ENCODE results near the gene ATRNL1. TPM values are rescaled to one million over a fixed set of nuclear protein-coding genes. Genes with fewer than 3 reads are reported as not detected.

Gene ATRNL1
- total RNA-seq (not detected), total RNA-seq (0.08 to 0.23 reads per million in 2 donors)

DNA sequence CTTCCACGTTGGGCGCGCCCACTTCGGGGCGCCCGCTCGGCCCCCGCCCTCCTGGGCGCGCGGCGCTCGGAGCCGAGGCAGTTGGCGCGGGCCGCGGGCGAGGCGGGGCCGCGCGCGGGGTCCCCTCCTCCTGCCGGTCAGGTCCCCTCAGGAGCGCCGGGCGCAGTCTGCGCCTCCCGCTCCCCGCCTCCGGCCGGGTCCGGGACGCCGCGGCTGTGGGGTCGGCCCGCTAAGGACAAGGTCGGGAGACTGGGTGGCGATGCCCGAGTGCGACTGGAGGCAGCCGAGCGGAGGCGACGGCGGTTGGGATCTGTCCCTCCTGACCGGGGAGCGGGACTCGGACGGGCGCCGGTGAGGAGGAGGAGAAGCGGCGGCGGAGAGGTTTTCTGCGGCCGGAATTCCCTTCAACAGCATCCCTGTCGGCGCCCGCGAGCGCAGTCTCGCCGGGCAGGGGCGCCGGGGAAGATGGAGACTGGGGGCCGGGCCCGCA, at the start of gene ATRNL1:
Gene ATRNL1, plus strand, starts transcription at position 80 of the 490 bp plus-strand sequence. Its CDS starts 386 bp downstream, at position 466.
- Mint-ChIP-seq H3K27ac (no peak within 1 kb of the TSS), H3K4me1 (peaks cover 13% of the 10 kb centered on the region), H3K27me3 (peaks cover 51% of the 10 kb centered on the region), H3K4me3 (peak within 1 kb of the TSS; percentile 83), H3K36me3 (ENCODE audit: low read depth) (no peaks in the 10 kb centered on the region)
- H3K9me3 ChIP-seq (ENCODE audit: control insufficient read depth, low read length, poor library complexity, severe bottlenecking): no peaks in the 10 kb centered on the region
- peak; percentile 62 for ATAC-seq
- DNase-seq: no peak

- no peaks in the 10 kb centered on the region for H3K36me3 Mint-ChIP-seq (ENCODE audit: low read depth)
- H3K27ac Mint-ChIP-seq: no peak overlapping the region
- H3K9me3 ChIP-seq (ENCODE audit: control insufficient read depth, low read length, poor library complexity, severe bottlenecking): no peaks in the 10 kb centered on the region
- H3K4me3 Mint-ChIP-seq: no peak overlapping the region
- no peak for DNase-seq
- H3K27me3 Mint-ChIP-seq: peaks cover 44% of the 10 kb centered on the region
- ATAC-seq: no peak
- no peaks in the 10 kb centered on the region for H3K4me1 Mint-ChIP-seq
Observed at GRCh38 chr10:115043719-115044118, 49.4 kb upstream of the ATRNL1 start.

DNA sequence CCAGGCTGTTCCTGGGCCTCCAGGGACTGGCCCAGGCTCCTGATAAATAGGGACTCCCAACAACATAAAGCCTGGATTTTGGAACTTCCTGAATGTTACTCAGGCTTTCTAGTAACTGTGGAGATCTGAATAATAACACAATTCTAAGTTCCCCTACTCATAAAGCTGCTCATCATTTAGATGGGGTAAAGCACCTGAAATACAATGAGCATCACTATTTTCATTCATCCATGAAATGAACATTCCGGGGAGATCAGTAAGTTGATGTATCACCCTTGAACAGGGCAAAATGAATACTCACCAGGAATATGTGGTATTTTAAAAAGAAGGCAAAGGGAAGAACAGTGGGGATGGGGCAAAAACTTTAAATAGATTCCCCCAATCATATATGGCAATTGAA, 48.3 kb upstream of the ATRNL1 start:
- ATAC-seq (no peak), DNase-seq (no peak)
- Mint-ChIP-seq H3K4me1 (no peaks in the 10 kb centered on the region), H3K27ac (no peak overlapping the region), H3K27me3 (peaks cover 39% of the 10 kb centered on the region), H3K36me3 (ENCODE audit: low read depth) (no peaks in the 10 kb centered on the region), H3K4me3 (no peak overlapping the region)
- H3K9me3 ChIP-seq (ENCODE audit: control insufficient read depth, low read length, poor library complexity, severe bottlenecking): no peaks in the 10 kb centered on the region

DNA sequence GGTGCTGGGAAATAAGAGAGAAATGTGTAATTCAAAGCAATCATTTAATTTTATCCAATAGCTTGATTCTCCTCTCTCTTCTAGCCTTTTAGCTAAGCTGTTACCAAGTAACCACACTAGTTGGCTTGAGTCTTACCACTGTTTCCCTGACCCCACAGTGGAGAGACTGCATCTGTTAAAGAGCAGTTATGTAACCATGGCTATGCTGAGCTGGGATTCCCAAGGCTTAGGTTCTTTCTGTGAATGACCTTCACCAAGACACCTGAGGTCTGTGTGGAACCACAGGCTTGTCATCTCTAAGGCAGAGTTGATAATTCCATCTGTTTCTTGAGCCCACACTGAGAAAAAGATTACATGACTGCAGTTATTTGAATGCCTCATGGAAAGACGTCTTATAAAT, 47.7 kb upstream of the ATRNL1 start:
- ATAC-seq: no peak
- H3K27me3 Mint-ChIP-seq: peaks cover 39% of the 10 kb centered on the region

DNA sequence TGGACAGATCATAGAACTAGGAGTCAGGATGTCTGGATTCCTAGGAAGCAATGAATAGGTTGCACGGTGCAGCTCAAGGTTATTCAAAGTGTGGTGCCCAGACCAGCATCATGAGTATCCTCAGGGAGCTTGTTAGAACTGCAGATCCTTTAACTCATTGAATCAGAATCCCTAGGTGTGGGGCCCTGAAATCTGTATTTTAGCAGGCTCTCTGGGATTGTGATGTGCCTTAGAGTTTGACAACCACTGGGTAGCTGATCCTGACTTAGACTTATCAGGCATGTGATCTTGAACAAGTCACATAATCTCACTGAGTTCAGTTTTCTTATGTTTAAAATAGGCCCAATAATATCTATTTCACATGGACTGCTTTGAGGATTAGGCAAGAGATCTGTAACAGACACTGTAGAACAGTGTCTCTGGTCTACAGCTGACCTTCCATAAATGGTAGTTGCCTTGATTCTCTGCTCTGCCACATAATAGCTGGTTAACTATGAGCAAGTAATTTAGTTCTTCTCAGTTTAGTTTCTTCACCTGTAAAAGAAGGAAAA, 46.4 kb upstream of the ATRNL1 start:
- no peaks in the 10 kb centered on the region for H3K9me3 ChIP-seq (ENCODE audit: control insufficient read depth, low read length, poor library complexity, severe bottlenecking)
- no peak for ATAC-seq
- Mint-ChIP-seq H3K4me3 (no peak overlapping the region), H3K27me3 (peaks cover 39% of the 10 kb centered on the region), H3K27ac (no peak overlapping the region), H3K36me3 (ENCODE audit: low read depth) (no peaks in the 10 kb centered on the region), H3K4me1 (no peaks in the 10 kb centered on the region)
- DNase-seq: no peak

More for the DNA sequence above, 47.7 kb upstream of the ATRNL1 start:
- no peak for DNase-seq
- H3K36me3 Mint-ChIP-seq (ENCODE audit: low read depth): no peaks in the 10 kb centered on the region
- no peak overlapping the region for H3K27ac Mint-ChIP-seq
- no peak overlapping the region for H3K4me3 Mint-ChIP-seq
- H3K9me3 ChIP-seq (ENCODE audit: control insufficient read depth, low read length, poor library complexity, severe bottlenecking): no peaks in the 10 kb centered on the region
- H3K4me1 Mint-ChIP-seq: no peaks in the 10 kb centered on the region

DNA sequence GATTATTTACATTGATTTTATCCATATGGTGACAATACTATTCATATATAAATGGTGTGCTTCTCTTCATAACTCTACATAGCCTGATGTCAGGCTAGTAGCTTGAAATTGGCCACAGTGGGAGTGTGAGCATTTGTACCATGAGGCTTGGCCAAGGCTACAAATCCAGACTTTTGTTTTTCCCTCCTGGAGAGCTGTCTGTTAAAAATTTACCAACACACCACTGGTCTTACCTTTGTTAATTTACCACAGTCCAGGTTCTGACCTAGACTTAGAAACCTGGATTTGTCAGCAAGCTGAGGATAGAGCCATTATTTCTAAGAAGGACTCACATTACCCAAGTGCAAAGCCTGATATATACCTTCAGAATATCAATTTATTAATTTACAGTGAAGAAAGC, 45.5 kb upstream of the ATRNL1 start:
- Mint-ChIP-seq H3K4me1 (no peaks in the 10 kb centered on the region), H3K4me3 (no peak overlapping the region), H3K27me3 (peaks cover 35% of the 10 kb centered on the region), H3K36me3 (ENCODE audit: low read depth) (no peaks in the 10 kb centered on the region), H3K27ac (no peak overlapping the region)
- DNase-seq (no peak), ATAC-seq (no peak)
- no peaks in the 10 kb centered on the region for H3K9me3 ChIP-seq (ENCODE audit: control insufficient read depth, low read length, poor library complexity, severe bottlenecking)

DNA sequence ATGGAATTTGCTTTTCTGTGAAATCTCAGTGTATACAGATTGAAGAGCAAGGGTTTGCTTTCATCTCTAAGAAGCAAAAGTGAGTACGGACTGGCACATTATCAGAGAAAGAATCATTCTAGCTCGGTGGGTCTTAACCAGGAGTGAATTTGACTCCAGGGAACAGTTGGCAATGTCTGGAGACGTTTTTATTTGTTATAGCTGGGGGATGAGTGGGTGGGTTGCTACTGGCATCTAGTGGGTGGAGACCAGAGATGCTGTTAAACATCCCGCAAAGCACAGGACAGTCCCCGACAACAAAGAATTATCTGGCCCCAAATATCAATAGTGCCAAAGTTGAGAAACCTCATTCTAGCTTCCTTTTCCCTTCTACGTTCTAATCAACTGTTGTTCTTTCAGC, 43.8 kb upstream of the ATRNL1 start:
- no peaks in the 10 kb centered on the region for H3K9me3 ChIP-seq (ENCODE audit: control insufficient read depth, low read length, poor library complexity, severe bottlenecking)
- Mint-ChIP-seq H3K4me3 (no peak overlapping the region), H3K36me3 (ENCODE audit: low read depth) (no peaks in the 10 kb centered on the region), H3K27ac (no peak overlapping the region), H3K27me3 (peaks cover 27% of the 10 kb centered on the region), H3K4me1 (no peaks in the 10 kb centered on the region)
- no peak for ATAC-seq
- no peak for DNase-seq

DNA sequence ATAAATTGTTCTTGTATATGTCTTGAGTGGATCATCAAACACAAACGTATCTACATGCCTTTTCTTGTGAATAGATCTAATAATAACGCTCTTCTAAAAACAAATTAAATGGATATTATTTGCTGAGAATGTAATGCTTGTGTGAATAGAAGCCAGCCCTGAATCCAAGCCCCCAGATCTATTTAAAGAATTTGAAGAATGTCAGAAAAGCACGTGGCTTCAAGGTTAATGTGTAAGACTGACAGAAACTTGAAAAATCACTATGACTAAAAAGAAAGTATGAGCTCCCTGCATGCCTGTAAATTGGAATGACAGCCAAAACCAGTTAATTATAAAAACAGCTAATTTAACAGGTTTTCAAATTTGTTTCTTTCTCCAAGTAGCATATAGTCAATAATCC, 43.2 kb upstream of the ATRNL1 start:
- Mint-ChIP-seq H3K4me1 (no peaks in the 10 kb centered on the region), H3K36me3 (ENCODE audit: low read depth) (no peaks in the 10 kb centered on the region), H3K27me3 (peaks cover 21% of the 10 kb centered on the region), H3K27ac (no peak overlapping the region), H3K4me3 (no peak overlapping the region)
- ATAC-seq (no peak), DNase-seq (no peak)
- no peaks in the 10 kb centered on the region for H3K9me3 ChIP-seq (ENCODE audit: control insufficient read depth, low read length, poor library complexity, severe bottlenecking)

GRCh38 chr10:115050375-115051010, 42.7 kb upstream of the ATRNL1 start:
- no peak overlapping the region for H3K27ac Mint-ChIP-seq
- H3K4me3 Mint-ChIP-seq: no peak overlapping the region
- DNase-seq (no peak), ATAC-seq (no peak)
- no peaks in the 10 kb centered on the region for H3K9me3 ChIP-seq (ENCODE audit: control insufficient read depth, low read length, poor library complexity, severe bottlenecking)
- H3K36me3 Mint-ChIP-seq (ENCODE audit: low read depth): no peaks in the 10 kb centered on the region
- peaks cover 17% of the 10 kb centered on the region for H3K27me3 Mint-ChIP-seq
- H3K4me1 Mint-ChIP-seq: no peaks in the 10 kb centered on the region

GRCh38 chr10:115051216-115051615, 41.9 kb upstream of the ATRNL1 start:
- no peaks in the 10 kb centered on the region for H3K9me3 ChIP-seq (ENCODE audit: control insufficient read depth, low read length, poor library complexity, severe bottlenecking)
- H3K4me3 Mint-ChIP-seq: no peak overlapping the region
- no peaks in the 10 kb centered on the region for H3K36me3 Mint-ChIP-seq (ENCODE audit: low read depth)
- H3K27me3 Mint-ChIP-seq: peaks cover 12% of the 10 kb centered on the region
- ATAC-seq (no peak), DNase-seq (no peak)
- H3K27ac Mint-ChIP-seq: no peak overlapping the region
- no peaks in the 10 kb centered on the region for H3K4me1 Mint-ChIP-seq

- no peak for DNase-seq
- no peaks in the 10 kb centered on the region for H3K9me3 ChIP-seq (ENCODE audit: control insufficient read depth, low read length, poor library complexity, severe bottlenecking)
- ATAC-seq: no peak
- H3K27me3 Mint-ChIP-seq: peaks cover 12% of the 10 kb centered on the region
- no peak overlapping the region for H3K27ac Mint-ChIP-seq
- H3K4me1 Mint-ChIP-seq: no peaks in the 10 kb centered on the region
- H3K36me3 Mint-ChIP-seq (ENCODE audit: low read depth): no peaks in the 10 kb centered on the region
- H3K4me3 Mint-ChIP-seq: no peak overlapping the region
Observed at GRCh38 chr10:115052226-115052625, 40.9 kb upstream of the ATRNL1 start.

DNA sequence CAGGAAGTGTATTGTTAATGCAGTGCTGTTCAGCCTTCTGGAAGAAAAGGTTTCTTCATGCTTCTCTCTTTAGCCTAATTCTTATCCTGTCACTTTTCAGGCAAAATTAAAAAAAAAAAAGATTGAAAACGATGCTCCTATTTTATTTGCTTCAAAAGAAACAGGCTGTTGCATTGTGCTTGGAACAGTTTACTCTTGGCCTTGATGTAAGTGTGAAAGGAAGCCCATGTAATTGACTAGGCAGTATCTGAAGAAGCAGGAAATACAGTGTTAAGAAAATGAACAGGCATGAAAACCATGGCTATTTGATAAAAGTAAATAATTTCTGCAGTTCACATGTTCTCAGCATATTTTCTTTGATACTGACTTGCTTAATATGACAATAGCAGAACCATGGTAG, 40.4 kb upstream of the ATRNL1 start:
- H3K4me3 Mint-ChIP-seq: no peak overlapping the region
- ATAC-seq (no peak), DNase-seq (no peak)
- H3K4me1 Mint-ChIP-seq: no peaks in the 10 kb centered on the region
- no peaks in the 10 kb centered on the region for H3K9me3 ChIP-seq (ENCODE audit: control insufficient read depth, low read length, poor library complexity, severe bottlenecking)
- H3K27ac Mint-ChIP-seq: no peak overlapping the region
- H3K36me3 Mint-ChIP-seq (ENCODE audit: low read depth): no peaks in the 10 kb centered on the region
- peaks cover 10% of the 10 kb centered on the region for H3K27me3 Mint-ChIP-seq

DNA sequence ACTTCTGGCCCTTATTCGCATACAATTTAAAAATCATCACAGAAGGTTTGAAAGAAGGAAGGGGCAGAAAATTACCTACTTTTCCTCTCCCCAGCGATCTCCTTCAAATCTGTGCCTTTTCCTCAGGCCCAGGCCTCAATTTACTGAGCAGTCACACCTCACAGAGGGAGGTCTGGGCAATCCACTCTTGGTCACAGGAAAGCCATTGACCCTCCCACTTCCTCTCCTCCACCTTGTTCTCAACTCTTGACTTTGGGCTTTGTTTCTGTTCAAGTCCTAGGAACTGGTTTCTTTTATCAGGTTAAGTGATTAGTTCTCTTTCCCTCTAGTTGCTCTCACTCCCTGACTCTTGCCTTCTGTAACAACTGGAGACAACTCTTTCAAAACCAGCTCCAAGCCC, 37.0 kb upstream of the ATRNL1 start:
- no peak for ATAC-seq
- no peak for DNase-seq
- Mint-ChIP-seq H3K4me3 (no peak overlapping the region), H3K27ac (no peak overlapping the region), H3K27me3 (peaks cover 18% of the 10 kb centered on the region), H3K36me3 (ENCODE audit: low read depth) (peaks cover 2% of the 10 kb centered on the region), H3K4me1 (no peaks in the 10 kb centered on the region)
- no peaks in the 10 kb centered on the region for H3K9me3 ChIP-seq (ENCODE audit: control insufficient read depth, low read length, poor library complexity, severe bottlenecking)

DNA sequence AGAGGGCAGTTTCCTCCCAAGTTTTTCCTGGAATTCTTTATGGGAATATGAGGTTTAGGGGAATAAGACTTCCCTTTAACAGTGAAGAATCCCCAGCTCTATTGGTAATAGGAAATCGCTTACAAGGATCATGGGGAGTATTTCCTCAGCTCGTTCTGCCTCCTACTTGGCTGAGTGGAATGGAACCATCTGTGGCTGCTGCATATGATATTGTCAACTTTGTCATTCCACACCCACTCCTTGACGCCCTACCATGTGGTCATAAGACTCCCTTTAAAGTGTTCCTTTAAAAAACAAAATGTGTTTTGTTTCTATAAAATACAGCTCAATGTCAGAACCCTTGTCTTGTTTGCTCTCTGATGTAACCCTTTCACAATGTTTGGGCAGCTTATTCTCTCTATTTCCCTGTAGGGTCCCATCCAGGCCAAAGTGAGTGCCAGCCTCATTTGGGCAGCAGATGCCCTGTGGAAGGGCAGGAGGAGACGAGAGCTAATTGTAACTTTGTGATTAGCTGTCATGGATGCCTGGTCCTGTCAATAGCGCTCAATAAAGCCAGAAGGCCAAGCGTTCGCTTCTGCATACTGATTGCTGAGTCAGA, 33.8 kb upstream of the ATRNL1 start:
- peaks cover 2% of the 10 kb centered on the region for H3K36me3 Mint-ChIP-seq (ENCODE audit: low read depth)
- no peaks in the 10 kb centered on the region for H3K9me3 ChIP-seq (ENCODE audit: control insufficient read depth, low read length, poor library complexity, severe bottlenecking)
- ATAC-seq: no peak
- no peak overlapping the region for H3K4me3 Mint-ChIP-seq
- no peak for DNase-seq
- H3K4me1 Mint-ChIP-seq: no peaks in the 10 kb centered on the region
- peaks cover 33% of the 10 kb centered on the region for H3K27me3 Mint-ChIP-seq
- no peak overlapping the region for H3K27ac Mint-ChIP-seq

Data from T-helper 17 cell (primary cell).